ENCODE results near the gene ACP7. TPM values are rescaled to one million over a fixed set of nuclear protein-coding genes. Genes with fewer than 3 reads are reported as not detected.

The ACP7 gene
- total RNA-seq, 2 experiments from 2014 or later = not detected

DNA sequence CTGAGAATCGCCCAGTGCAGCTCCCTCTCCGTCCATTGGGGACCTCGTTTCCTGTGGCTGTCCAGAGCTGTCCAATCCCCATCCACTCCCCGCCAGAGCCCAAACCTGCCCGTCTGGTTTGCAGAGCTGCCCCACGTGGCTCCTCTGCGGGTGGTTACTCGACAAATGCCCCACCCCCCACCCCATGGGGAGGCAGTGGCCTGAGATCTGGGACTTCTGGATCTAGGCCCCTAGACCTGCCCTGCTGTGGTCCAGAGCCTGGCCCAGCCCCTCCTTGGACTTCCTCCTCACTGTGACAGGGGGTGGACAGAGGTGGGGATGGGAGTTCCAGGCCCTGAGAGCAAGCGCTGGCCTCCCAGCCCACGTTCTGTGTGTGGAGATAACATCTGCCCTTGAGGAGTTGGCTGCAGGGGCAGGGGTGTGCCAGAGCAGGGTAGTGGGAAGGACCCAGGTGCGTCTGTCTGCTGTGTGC is 70.5 kb downstream of the ACP7 start:
- CTCF ChIA-PET = no interaction called here
- TF ChIP-seq CTCF (IDR thresholded peaks at IDR 0.05) = no peak
- H3K9me3 ChIP-seq (ENCODE audit: control insufficient read depth in 1 of 2, insufficient read depth in 1 of 2, low read length in 2 of 2) = no peaks in the 10 kb centered on the region
- Mint-ChIP-seq H3K36me3 (ENCODE audit: low read depth) (no peaks in the 10 kb centered on the region), H3K27me3 (no peaks in the 10 kb centered on the region), H3K4me3 (no peak overlapping the region), H3K4me1 (ENCODE audit: low read depth) (peaks cover 28% of the 10 kb centered on the region), H3K27ac (no peak overlapping the region), H3K9me3 (no peaks in the 10 kb centered on the region)
- H3K27ac ChIP-seq (ENCODE audit: low read depth in 1 of 2, low read length in 2 of 2) = no peak overlapping the region
- no peak for ATAC-seq (ENCODE audit: poor library complexity)
- POLR2A ChIA-PET = no interaction called here
- peaks cover 7% of the 10 kb centered on the region for H3K4me1 ChIP-seq (ENCODE audit: insufficient read depth, low read length)
- no peaks in the 10 kb centered on the region for H3K27me3 ChIP-seq (ENCODE audit: control insufficient read depth in 1 of 2, insufficient read depth in 2 of 2, low read length in 2 of 2)
- intact Hi-C loops (cut with DNase I, micrococcal nuclease) = no loop called here
- H3K36me3 ChIP-seq (ENCODE audit: insufficient read depth, low read length) = peaks cover 2% of the 10 kb centered on the region
- DNase-seq = no peak
- no peak overlapping the region for H3K4me3 ChIP-seq (ENCODE audit: low read length)

GRCh38 chr19:39155114-39155700 is 71.0 kb downstream of the ACP7 start:
- no peak for DNase-seq
- ChIA-PET CTCF (no interaction called here), POLR2A (no interaction called here)
- H3K4me1 ChIP-seq (ENCODE audit: insufficient read depth, low read length) = peaks cover 7% of the 10 kb centered on the region
- H3K9me3 Mint-ChIP-seq = no peaks in the 10 kb centered on the region
- no peaks in the 10 kb centered on the region for H3K9me3 ChIP-seq (ENCODE audit: control insufficient read depth in 1 of 2, insufficient read depth in 1 of 2, low read length in 2 of 2)
- intact Hi-C loops (cut with DNase I, micrococcal nuclease) = no loop called here
- H3K27ac Mint-ChIP-seq = no peak overlapping the region
- H3K36me3 ChIP-seq (ENCODE audit: insufficient read depth, low read length) = peaks cover 2% of the 10 kb centered on the region
- no peak overlapping the region for H3K27ac ChIP-seq (ENCODE audit: low read depth in 1 of 2, low read length in 2 of 2)
- no peaks in the 10 kb centered on the region for H3K27me3 Mint-ChIP-seq
- H3K4me3 Mint-ChIP-seq = no peak overlapping the region
- peaks cover 29% of the 10 kb centered on the region for H3K4me1 Mint-ChIP-seq (ENCODE audit: low read depth)
- no peaks in the 10 kb centered on the region for H3K27me3 ChIP-seq (ENCODE audit: control insufficient read depth in 1 of 2, insufficient read depth in 2 of 2, low read length in 2 of 2)
- no peak for TF ChIP-seq CTCF (IDR thresholded peaks at IDR 0.05)
- no peak for ATAC-seq (ENCODE audit: poor library complexity)
- H3K36me3 Mint-ChIP-seq (ENCODE audit: low read depth) = no peaks in the 10 kb centered on the region
- H3K4me3 ChIP-seq (ENCODE audit: low read length) = no peak overlapping the region

- Mint-ChIP-seq H3K36me3 (ENCODE audit: low read depth) (no peaks in the 10 kb centered on the region), H3K27ac (no peak overlapping the region), H3K27me3 (no peaks in the 10 kb centered on the region), H3K9me3 (no peaks in the 10 kb centered on the region), H3K4me1 (ENCODE audit: low read depth) (peaks cover 34% of the 10 kb centered on the region), H3K4me3 (no peak overlapping the region)
- Histone ChIP-seq H3K27ac (ENCODE audit: low read depth in 1 of 2, low read length in 2 of 2) (no peak overlapping the region), H3K4me3 (ENCODE audit: low read length) (no peak overlapping the region), H3K36me3 (ENCODE audit: insufficient read depth, low read length) (peaks cover 2% of the 10 kb centered on the region), H3K9me3 (ENCODE audit: control insufficient read depth in 1 of 2, insufficient read depth in 1 of 2, low read length in 2 of 2) (no peaks in the 10 kb centered on the region), H3K27me3 (ENCODE audit: control insufficient read depth in 1 of 2, insufficient read depth in 2 of 2, low read length in 2 of 2) (no peaks in the 10 kb centered on the region), H3K4me1 (ENCODE audit: insufficient read depth, low read length) (peaks cover 7% of the 10 kb centered on the region)
- ChIA-PET CTCF (no interaction called here), POLR2A (no interaction called here)
- intact Hi-C loops (cut with DNase I, micrococcal nuclease) = no loop called here
- ATAC-seq (ENCODE audit: poor library complexity) (no peak), DNase-seq (no peak)
- no peak for TF ChIP-seq CTCF (IDR thresholded peaks at IDR 0.05)
Measured at GRCh38 chr19:39155741-39156140, 71.6 kb downstream of the ACP7 start.
